Fibroblast of peridontal ligament (primary cell): ENCODE results near the gene ZNF358.

Experiments used
- DNase-seq: peaks from one replicate; pipeline ENCODE4 v3.0.0-alpha.2; 2010; ENCODE audit errors: extremely low read depth

The ZNF358 gene

DNA sequence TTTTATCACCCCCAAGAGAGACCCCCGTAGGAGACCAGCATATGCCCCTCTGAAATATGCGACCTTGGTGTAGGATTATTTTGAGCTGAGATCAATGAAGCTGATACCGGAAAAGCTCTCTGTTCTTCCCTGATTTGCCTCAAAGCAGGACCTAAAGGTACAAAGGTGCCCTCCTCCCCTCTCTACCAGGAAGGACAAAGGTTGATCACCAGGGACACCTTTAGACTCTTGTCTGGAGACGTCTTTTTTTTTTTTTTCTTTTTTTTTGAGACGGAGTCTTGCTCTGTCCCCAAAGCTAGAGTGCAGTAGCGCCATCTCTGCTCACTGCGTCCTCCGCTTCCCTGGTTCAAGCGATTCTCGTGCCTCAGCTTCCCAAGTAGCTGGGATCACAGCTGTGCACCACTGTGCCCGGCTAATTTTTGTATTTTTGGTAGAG, 26.3 kb upstream of the ZNF358 start:
- no peak for DNase-seq

GRCh38 chr19:7492142-7492541, 23.8 kb upstream of the ZNF358 start:
- DNase-seq, result peak; percentile 27

- no peak for DNase-seq
Observed at GRCh38 chr19:7492558-7492957, 23.3 kb upstream of the ZNF358 start.

- no peak for DNase-seq
Observed at GRCh38 chr19:7494416-7495098, 21.3 kb upstream of the ZNF358 start.

- no peak for DNase-seq
Observed at GRCh38 chr19:7497292-7497691, 18.6 kb upstream of the ZNF358 start.

DNA sequence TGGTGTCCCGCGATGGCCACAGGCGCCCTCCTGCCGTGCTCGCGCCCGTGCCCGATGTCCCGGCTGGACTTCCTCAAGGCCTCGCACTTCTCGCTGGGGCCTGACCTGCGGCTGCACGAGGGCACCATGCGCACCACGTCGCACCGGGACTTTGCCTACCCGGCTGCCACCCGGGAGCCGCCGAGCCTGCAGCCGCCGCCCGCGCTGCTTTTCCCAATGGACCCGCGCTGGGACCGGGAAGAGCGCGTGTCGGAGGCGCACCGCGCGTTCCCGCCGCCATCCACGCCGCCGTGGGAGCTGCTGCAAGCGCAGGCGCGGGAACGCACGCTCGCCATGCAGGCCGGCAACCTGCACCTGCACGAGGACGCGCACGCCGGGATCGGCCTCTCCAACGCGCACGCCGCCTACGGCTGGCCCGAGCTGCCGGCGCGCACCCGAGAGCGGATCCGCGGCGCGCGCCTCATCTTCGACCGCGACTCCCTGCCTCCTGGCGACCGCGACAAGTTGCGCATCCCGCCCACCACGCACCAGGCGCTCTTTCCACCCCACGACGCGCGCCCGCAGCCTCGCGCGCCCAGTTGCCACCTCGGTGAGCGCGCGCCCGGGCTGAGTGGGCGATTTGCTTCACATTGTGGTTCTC, 15.0 kb upstream of the ZNF358 start:
- no peak for DNase-seq

DNA sequence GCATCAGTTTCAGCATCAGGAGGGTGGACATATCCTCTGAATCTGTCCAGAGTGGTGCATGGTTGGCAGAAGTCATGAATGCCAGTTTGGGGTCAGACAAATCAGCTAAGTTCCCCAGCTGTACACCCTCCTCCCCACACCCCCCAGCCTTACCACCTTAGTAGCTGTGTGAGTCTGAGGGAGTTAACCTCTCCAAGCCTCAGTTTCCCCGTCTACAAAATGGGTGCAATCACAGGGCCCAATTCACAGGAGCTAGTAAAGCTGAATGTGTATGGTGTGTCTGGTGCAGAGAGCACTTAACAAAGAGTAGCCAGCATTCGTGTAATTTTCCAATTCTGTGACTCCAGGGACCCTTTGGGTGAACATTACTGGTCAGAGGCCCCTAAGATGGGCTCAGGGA, 13.4 kb upstream of the ZNF358 start:
- no peak for DNase-seq

DNA sequence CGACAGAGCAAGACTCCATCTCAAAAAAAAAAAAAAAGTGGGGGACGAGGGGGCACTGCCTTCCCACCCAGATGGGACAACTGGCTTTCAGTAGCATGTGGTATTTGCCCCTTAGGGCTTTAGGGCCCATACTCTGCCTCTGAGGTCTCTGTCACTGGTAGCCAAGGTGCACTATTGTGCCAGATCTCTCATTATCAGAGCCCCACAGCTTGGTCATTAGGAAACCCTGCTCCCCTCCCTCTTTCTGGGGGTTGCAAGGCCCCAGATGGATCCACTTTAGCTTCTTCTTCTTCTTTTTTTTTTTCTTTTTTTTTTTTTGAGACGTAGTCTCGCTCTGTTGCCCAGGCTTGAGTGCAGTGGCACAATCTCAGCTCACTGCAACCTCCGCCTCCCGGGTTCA, 11.2 kb upstream of the ZNF358 start:
- DNase-seq, result no peak

- DNase-seq, result no peak
Observed at GRCh38 chr19:7505288-7505681, 10.6 kb upstream of the ZNF358 start.

DNA sequence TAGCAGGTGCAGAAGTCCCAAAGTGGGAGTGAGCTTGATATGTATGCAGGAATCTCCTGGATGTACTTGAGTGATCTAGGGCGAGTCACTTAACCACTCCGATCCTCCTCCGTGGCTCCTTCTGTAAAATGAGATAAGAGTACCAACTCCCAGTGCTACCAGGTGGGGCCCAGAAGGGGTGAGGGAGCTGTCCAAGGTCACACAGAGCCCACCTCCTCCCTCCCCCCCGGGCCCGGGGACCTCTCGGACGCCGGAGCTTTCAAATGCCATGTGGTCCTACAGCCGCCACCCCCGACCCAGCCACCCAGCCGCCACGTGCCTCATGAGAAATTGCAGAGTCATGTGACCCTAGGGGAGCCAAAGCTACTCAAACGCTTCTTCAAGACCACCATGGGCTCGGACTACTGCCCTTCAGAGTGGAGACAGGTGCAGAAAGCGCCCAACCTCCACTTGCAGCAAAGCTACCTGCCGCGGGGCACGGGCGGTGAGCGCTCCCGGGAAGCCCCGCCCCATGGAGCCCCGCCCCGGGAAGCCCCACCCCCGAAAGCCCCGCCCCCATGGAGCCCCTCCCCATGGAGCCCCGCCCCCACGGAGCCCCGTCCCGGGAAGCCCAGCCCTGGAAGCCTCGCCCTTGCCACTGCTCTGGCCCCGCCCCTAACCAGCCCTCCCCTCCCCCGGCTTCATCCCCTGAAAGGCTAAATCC, 10.1 kb upstream of the ZNF358 start:
- DNase-seq, result no peak

- peak; percentile 55 for DNase-seq
Observed at GRCh38 chr19:7506385-7507328, 9.2 kb upstream of the ZNF358 start.

DNA sequence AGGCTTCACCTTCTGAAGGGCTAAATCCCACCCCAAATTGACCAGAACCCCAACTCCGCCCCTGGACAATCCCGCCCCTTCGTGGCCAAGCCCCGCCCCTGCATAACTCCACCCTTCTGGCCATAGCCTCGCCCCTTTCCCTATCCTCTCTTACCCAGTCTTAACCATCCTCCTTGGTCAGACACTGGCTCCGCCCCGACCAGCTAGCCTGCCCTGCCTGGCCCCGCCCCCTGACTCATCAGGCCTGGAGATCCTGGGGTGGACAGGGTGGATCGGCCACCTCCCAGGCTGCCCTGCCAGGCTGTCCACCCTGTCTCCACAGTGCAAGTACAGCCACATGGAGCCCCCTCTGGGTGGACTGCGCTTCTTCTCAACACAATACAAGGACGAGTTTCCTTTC, 8.0 kb upstream of the ZNF358 start:
- peak; percentile 58 for DNase-seq

DNA sequence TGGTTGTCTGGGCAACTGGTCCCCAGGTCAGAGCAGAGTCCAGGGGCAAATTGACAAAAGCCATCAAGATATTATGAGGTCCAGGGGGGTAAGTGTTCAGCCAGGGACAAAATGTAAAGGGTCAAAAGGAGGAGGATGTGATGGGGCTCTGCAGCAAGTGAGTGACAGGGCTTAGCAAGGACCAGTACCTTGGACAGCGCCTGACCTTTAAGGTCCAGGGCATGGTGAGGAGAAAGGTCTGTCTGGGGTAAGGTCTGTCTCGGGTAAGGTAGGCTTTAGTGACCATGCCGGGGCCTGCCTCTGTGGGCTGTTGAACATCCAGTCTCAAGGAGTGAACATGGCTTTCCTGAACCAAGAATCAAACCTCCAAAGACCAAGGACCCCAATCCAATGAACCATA, 6.3 kb upstream of the ZNF358 start:
- DNase-seq, result no peak

DNA sequence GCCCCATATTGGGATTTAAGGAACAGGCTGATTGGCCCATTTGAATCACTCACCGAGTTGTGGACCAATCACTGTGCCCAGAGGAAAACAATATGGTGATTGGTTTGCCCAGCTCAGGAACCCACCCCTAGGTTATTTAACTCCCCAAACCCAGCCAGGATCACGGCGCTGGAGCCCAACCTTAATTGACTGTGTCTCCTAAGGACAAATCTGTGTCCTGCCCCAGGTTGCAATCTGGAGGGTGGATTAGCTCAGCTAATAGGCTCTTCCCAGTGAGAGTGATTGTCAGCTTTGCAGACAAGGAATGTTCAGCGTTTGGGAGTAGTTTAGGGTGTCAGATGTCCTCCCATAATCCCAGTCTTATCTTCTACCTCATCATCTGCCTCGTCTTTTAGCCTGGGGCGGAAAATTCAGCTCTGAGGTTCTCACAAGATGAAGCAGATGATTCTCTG, 3.5 kb upstream of the ZNF358 start:
- DNase-seq, result no peak

- no peak for DNase-seq
Observed at GRCh38 chr19:7513809-7514642, 1.9 kb upstream of the ZNF358 start.

GRCh38 chr19:7515110-7515644, 726 bp upstream of the ZNF358 start:
- DNase-seq, result peak; percentile 52

GRCh38 chr19:7516333-7516732, 430 bp downstream of the ZNF358 start:
- DNase-seq, result no peak

- no peak for DNase-seq
Observed at GRCh38 chr19:7516878-7517277, 975 bp downstream of the ZNF358 start.

DNA sequence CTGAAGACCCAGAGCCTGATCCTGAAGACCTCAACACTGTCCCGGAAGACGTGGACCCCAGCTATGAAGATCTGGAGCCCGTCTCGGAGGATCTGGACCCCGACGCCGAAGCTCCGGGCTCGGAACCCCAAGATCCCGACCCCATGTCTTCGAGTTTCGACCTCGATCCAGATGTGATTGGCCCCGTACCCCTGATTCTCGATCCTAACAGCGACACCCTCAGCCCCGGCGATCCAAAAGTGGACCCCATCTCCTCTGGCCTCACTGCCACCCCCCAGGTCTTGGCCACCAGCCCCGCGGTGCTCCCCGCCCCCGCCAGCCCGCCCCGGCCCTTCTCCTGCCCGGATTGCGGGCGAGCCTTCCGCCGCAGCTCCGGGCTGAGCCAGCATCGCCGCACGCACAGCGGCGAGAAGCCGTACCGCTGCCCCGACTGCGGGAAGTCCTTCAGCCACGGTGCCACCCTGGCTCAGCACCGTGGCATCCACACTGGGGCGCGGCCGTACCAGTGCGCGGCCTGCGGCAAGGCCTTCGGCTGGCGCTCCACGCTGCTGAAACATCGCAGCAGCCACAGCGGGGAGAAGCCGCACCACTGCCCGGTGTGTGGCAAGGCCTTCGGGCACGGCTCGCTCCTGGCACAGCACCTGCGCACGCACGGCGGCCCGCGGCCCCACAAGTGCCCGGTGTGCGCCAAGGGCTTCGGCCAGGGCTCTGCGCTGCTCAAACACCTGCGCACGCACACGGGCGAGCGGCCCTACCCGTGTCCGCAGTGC, 3.6 kb downstream of the ZNF358 start:
- DNase-seq, result no peak
